Coronary artery (tissue), 2 donors: ENCODE results near the gene MTIF3.

Experiments used
- DNase-seq: peaks from one replicate; pipeline ENCODE4 v3.0.0-alpha.2; 2017; ENCODE audit warnings: low spot score
- H3K27ac ChIP-seq, 2 donors: fragments of 200-600 bp; sonication (generic); one replicate each; pipeline ENCODE4 v1.5.1; 2016 to 2019
- H3K4me3 ChIP-seq: fragments of 200-600 bp; sonication (generic); 2 replicates; pipeline ENCODE4 v1.5.1; 2016; ENCODE audit warnings: mild to moderate bottlenecking, moderate library complexity
- TF ChIP-seq, protein P1 (sequence below): fragments of 200-600 bp; sonication (generic); IDR thresholded peaks from one replicate; pipeline ENCODE4 v1.5.1; 2019; ENCODE audit warnings: antibody characterized with exemption

MTIF3 gene, protein sequence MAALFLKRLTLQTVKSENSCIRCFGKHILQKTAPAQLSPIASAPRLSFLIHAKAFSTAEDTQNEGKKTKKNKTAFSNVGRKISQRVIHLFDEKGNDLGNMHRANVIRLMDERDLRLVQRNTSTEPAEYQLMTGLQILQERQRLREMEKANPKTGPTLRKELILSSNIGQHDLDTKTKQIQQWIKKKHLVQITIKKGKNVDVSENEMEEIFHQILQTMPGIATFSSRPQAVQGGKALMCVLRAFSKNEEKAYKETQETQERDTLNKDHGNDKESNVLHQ

DNA sequence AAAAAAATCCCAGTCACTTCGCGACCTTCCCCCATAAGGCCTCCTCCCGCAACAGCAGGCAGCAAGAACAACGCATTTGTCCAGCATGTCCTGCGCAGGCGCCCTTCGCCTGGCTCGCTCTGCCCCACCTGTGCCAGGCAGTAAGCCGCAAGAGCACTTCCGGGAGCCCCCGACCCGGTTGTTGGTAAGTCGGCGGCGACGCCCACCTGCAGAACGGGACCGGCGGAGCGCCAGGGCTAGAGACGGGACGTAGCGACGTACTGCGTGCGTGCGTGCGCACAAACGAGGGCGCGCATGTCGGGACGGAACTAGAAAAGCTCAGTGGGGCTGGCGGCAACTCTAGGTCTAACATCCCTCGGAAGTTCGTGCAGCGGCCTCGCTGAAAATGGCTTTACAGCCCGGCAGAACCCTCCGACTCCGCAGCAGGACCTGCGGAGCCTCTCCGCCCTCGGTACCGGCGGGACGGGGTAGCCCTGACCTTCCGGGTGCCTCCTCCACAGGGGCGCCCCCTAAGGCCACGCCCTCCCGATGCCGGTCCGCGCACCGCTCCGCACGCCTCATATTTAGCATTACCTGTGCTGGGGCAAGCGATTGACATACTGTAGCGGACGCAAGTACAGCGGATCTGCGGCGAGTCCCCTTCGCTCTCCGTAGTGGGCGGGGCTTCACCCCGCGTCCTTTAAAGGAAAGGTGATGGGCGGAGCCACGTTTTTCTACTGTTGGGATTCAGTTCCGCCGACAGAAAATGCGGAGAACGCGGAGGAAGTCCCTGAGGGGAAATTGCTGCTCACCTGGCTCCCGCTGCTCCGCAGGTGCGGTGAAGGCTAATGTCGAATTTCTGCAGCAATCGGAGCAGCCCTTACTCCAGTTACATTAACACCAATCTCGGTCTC lies at the start of gene MTIF3:
Gene MTIF3 (minus strand): TSS at position 629 of the 893 bp plus-strand sequence. CDS start 10,116 bp downstream, outside the sequence.
- TF ChIP-seq, protein P1, sequence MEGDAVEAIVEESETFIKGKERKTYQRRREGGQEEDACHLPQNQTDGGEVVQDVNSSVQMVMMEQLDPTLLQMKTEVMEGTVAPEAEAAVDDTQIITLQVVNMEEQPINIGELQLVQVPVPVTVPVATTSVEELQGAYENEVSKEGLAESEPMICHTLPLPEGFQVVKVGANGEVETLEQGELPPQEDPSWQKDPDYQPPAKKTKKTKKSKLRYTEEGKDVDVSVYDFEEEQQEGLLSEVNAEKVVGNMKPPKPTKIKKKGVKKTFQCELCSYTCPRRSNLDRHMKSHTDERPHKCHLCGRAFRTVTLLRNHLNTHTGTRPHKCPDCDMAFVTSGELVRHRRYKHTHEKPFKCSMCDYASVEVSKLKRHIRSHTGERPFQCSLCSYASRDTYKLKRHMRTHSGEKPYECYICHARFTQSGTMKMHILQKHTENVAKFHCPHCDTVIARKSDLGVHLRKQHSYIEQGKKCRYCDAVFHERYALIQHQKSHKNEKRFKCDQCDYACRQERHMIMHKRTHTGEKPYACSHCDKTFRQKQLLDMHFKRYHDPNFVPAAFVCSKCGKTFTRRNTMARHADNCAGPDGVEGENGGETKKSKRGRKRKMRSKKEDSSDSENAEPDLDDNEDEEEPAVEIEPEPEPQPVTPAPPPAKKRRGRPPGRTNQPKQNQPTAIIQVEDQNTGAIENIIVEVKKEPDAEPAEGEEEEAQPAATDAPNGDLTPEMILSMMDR: no peak
- Histone ChIP-seq H3K4me3 (peak within 1 kb of the TSS; percentile 94), H3K27ac (peak within 1 kb of the TSS; percentile 90 to 99)
- DNase-seq: peak; percentile 93

DNA sequence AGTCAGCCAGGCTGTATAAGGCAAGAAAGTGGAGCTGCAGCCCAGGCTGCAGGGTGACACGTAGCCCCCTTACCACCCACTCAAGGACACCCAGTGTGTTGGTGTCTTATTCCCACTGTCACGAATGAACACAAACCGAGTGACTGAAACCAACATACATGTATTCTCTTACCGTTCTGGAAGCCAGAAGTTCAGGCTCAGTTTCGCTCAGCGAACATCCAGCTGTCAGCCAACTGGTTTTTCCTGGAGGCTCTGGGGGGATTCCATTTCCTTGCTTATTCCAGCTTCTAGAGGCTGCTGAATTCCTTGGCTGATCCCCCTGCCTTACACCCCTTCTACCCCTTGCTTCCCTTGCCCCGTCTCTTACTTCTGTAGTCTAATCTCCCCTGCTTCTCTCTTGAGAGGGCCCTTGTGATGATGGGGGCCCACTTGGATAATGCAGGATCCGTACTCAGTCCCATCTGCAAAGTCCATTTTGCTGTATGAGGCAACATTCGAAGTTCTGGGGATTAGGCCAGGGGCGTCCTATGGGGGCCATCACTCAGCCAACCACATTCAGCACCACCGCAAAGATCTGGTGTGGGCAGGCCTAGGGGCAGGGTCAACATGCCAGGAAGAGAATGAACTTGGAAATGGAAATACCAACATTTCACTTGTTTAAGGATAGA lies 47.3 kb upstream of the MTIF3 start:
- DNase-seq: no peak
- Histone ChIP-seq H3K4me3 (no peak overlapping the region), H3K27ac (no peak overlapping the region)
- TF ChIP-seq, protein P1: no peak

DNA sequence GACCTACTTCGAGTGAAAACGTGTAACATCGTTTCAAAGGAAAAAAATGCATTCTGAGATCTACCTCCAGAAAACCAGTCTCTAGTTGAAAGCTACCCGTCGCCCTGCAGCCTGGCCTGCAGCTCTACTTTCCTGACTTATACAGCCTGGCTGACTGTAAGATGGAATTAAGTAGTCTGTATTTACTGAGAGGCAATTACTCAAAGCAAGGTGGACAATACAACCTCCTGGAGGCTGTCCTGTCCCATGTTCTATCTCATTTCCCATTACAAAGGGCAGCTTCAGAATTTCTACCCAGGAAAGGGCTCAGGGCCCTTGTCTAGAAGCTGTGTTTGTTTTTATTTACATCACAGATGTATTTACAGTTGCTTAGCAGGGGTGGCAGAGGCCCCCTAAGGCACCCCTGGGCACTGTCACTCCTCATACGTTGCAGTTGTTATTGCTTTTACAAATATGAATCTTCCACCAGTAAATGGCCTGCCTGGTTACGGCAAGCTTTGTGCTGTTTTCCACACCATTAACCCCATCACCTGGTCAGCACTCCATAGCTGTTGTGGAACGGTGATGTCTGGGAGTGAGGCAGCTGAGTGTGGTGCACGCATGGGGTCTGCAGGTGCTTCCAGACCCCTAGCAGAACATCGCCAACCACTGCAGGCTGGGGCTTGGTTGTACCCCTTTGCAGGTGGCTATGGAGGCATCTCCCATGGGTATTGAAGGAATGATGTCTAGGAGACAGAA lies 46.3 kb upstream of the MTIF3 start:
- TF ChIP-seq, protein P1: no peak
- Histone ChIP-seq H3K4me3 (no peak overlapping the region), H3K27ac (no peak overlapping the region)
- no peak for DNase-seq

DNA sequence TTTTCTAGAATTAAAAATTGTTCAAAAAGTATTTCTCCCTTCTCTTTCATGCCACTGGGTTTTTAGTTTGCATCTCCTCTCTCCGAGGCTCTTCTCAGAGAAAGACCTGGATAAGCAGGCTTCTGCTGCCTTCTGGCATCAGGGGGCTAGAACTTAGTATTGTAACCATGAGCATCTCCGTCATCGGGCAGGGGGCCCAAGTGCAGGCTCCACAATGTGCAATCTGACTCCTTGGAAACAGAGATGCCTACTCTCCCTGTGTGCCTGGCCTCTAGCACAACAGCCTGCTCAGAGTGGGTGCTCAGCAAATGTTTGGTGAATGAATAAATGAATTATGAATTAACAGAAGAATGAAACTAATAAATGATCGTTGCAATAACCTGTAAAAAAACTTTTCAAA lies 45.6 kb upstream of the MTIF3 start:
- Histone ChIP-seq H3K27ac (no peak overlapping the region), H3K4me3 (no peak overlapping the region)
- TF ChIP-seq, protein P1: no peak
- no peak for DNase-seq

DNA sequence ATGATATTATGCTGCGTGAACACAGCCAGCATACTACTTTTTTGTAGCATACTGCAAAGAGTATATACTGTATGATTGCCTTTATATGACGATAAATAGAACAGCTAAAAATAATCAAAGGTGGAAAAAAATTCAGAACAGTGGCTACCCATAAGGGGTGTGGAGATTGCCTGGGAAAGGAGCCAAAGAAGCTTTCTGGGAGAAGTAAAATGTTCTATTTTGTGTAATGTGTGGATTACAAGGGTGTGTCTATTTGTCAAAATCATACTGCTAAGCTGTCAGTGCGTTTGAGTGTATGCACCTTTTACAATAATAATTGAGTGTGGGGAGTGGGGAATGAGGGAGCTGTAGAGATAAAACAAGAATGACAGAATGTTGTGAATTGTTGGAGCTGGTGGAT lies 45.2 kb upstream of the MTIF3 start:
- no peak overlapping the region for H3K27ac ChIP-seq
- no peak overlapping the region for H3K4me3 ChIP-seq
- DNase-seq: no peak
- TF ChIP-seq, protein P1: no peak

DNA sequence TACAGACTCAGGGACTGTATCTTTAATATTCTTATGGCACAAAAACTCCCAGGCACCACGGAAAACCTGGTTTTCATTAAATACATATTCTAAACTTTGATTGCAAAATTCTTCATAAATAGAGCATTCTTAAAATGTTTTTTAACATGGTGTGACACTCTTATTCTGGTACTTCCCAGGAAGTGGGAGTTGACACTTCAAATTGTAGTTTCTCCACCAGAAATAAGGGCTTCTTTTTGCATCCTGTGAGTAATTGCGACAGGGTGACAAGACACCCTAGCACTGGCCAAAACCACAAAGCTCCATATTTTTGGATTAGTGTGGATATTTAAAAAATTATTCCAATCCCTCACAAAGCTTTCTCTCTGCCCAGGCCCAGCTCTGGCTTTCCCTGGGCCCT lies 43.6 kb upstream of the MTIF3 start:
- TF ChIP-seq, protein P1: no peak
- Histone ChIP-seq H3K27ac (no peak overlapping the region), H3K4me3 (no peak overlapping the region)
- DNase-seq: no peak
